Measurements from ENCODE around the gene LCTL.

- TF ChIP-seq CTCF (IDR thresholded peaks at IDR 0.05) = no peak
- TF ChIP-seq POLR2A (IDR thresholded peaks at IDR 0.05) = no peak
Observed at GRCh38 chr15:66600240-66600627, 34.4 kb upstream of the LCTL start.

All from sigmoid colon (tissue), 3 donors.